ENCODE data around the gene PTMS. TPM values are rescaled to one million over a fixed set of nuclear protein-coding genes. Genes with fewer than 3 reads are reported as not detected.

Gene PTMS
- total RNA-seq, 2 experiments from 2014 or later: 7.8 to 9.8 TPM

GRCh38 chr12:6724409-6724797, 41.8 kb upstream of the PTMS start:
- peak overlapping the region; percentile 72; the same call in 1 of the 2 replicates for H2AFZ ChIP-seq (ENCODE audit: low read length)
- CTCF ChIA-PET (ENCODE audit: unreplicated experiment): interaction anchor here (0.6 to 1.4 kb wide), 6 partner anchors 18 to 142 kb away, joined by 3 to 9 read pairs (median 3); partner anchors contain the start of gene PTMS
- peaks cover 11% of the 10 kb centered on the region; the same call in 1 of the 2 replicates for H3K79me2 ChIP-seq (ENCODE audit: insufficient read depth, low read depth, low read length)
- H3K4me3 ChIP-seq (ENCODE audit: low read depth, low read length, poor library complexity, severe bottlenecking): peak overlapping the region; percentile 76
- H3K27ac ChIP-seq (ENCODE audit: low read depth, low read length, poor library complexity, severe bottlenecking): peak overlapping the region; percentile 77
- peak; percentile 75 for DNase-seq (ENCODE audit: low spot score)
- TF ChIP-seq CTCF (conservative IDR thresholded peaks at IDR 0.05; ENCODE audit: low read length): no peak
- no peak for TF ChIP-seq EZH2phosphoT487 (IDR thresholded peaks at IDR 0.05; ENCODE audit: borderline replicate concordance, low read depth, low read length)
- peak overlapping the region; percentile 90 for H3K4me2 ChIP-seq (ENCODE audit: low read length)
- H3K4me1 ChIP-seq (ENCODE audit: insufficient read depth, low read length, poor library complexity, severe bottlenecking): peaks cover 50% of the 10 kb centered on the region
- no peaks in the 10 kb centered on the region for H4K20me1 ChIP-seq (ENCODE audit: insufficient read depth, low read length)
- POLR2A ChIA-PET: interaction anchor here (0.6 to 3.3 kb wide), 24 partner anchors 9 to 230 kb away, joined by 3 to 16 read pairs (median 4); partner anchors contain the start of genes CDCA3, GNB3, MLF2 and SPSB2
- H3K36me3 ChIP-seq (ENCODE audit: insufficient read depth, low read length): peaks cover 16% of the 10 kb centered on the region
- no peaks in the 10 kb centered on the region for H3K9me2 ChIP-seq (ENCODE audit: insufficient read depth, low read length)
- H3K9me3 ChIP-seq (ENCODE audit: low read length): no peaks in the 10 kb centered on the region
- intact Hi-C loops (cut with micrococcal nuclease; ENCODE audit: unreplicated experiment): loop anchor here (1.0 kb wide), 4 partner anchors 27 to 61 kb away; partner anchors contain the start of genes ING4, MLF2 and ZNF384
- no TSS peak for BruUV-seq (replicated peaks)

- H3K4me1 ChIP-seq (ENCODE audit: insufficient read depth, low read length, poor library complexity, severe bottlenecking): peaks cover 48% of the 10 kb centered on the region
- no peak for TF ChIP-seq CTCF (conservative IDR thresholded peaks at IDR 0.05; ENCODE audit: low read length)
- no peak for TF ChIP-seq EZH2phosphoT487 (IDR thresholded peaks at IDR 0.05; ENCODE audit: borderline replicate concordance, low read depth, low read length)
- no peak overlapping the region for H3K4me3 ChIP-seq (ENCODE audit: low read depth, low read length, poor library complexity, severe bottlenecking)
- no TSS peak for BruUV-seq (replicated peaks)
- H3K9me3 ChIP-seq (ENCODE audit: low read length): no peaks in the 10 kb centered on the region
- peaks cover 11% of the 10 kb centered on the region; the same call in 1 of the 2 replicates for H3K79me2 ChIP-seq (ENCODE audit: insufficient read depth, low read depth, low read length)
- CTCF ChIA-PET (ENCODE audit: unreplicated experiment): interaction anchor here (2.0 kb wide), 1 partner anchor 28 kb away, joined by 7 read pairs; the partner anchor contains the start of gene MLF2
- H4K20me1 ChIP-seq (ENCODE audit: insufficient read depth, low read length): no peaks in the 10 kb centered on the region
- no peak overlapping the region for H2AFZ ChIP-seq (ENCODE audit: low read length)
- no peak for DNase-seq (ENCODE audit: low spot score)
- POLR2A ChIA-PET: interaction anchor here (0.9 to 3.3 kb wide), 5 partner anchors 8 to 126 kb away, joined by 3 to 16 read pairs (median 6); partner anchors contain the start of genes CDCA3 and USP5
- H3K27ac ChIP-seq (ENCODE audit: low read depth, low read length, poor library complexity, severe bottlenecking): no peak overlapping the region
- no peaks in the 10 kb centered on the region for H3K9me2 ChIP-seq (ENCODE audit: insufficient read depth, low read length)
- H3K36me3 ChIP-seq (ENCODE audit: insufficient read depth, low read length): peaks cover 25% of the 10 kb centered on the region
- peak overlapping the region; percentile 90 for H3K4me2 ChIP-seq (ENCODE audit: low read length)
- intact Hi-C loops (cut with micrococcal nuclease; ENCODE audit: unreplicated experiment): no loop called here
These were observed 40.8 kb upstream of the PTMS start for GRCh38 chr12:6725350-6725749.

- POLR2A ChIA-PET: interaction anchor here (1.1 kb wide), 1 partner anchor 33 kb away, joined by 3 read pairs; no protein-coding TSS in a partner anchor
- no peak for DNase-seq (ENCODE audit: low spot score)
- peaks cover 40% of the 10 kb centered on the region for H3K36me3 ChIP-seq (ENCODE audit: insufficient read depth, low read length)
- no TSS peak for BruUV-seq (replicated peaks)
- no peaks in the 10 kb centered on the region for H3K9me3 ChIP-seq (ENCODE audit: low read length)
- TF ChIP-seq CTCF (conservative IDR thresholded peaks at IDR 0.05; ENCODE audit: low read length) (no peak), EZH2phosphoT487 (IDR thresholded peaks at IDR 0.05; ENCODE audit: borderline replicate concordance, low read depth, low read length) (no peak)
- no peak overlapping the region for H2AFZ ChIP-seq (ENCODE audit: low read length)
- H4K20me1 ChIP-seq (ENCODE audit: insufficient read depth, low read length): no peaks in the 10 kb centered on the region
- H3K4me1 ChIP-seq (ENCODE audit: insufficient read depth, low read length, poor library complexity, severe bottlenecking): peaks cover 20% of the 10 kb centered on the region
- intact Hi-C loops (cut with micrococcal nuclease; ENCODE audit: unreplicated experiment): no loop called here
- H3K27ac ChIP-seq (ENCODE audit: low read depth, low read length, poor library complexity, severe bottlenecking): no peak overlapping the region
- peaks cover 5% of the 10 kb centered on the region; the same call in 1 of the 2 replicates for H3K79me2 ChIP-seq (ENCODE audit: insufficient read depth, low read depth, low read length)
- H3K9me2 ChIP-seq (ENCODE audit: insufficient read depth, low read length): no peaks in the 10 kb centered on the region
- CTCF ChIA-PET (ENCODE audit: unreplicated experiment): no interaction called here
- H3K4me2 ChIP-seq (ENCODE audit: low read length): no peak overlapping the region
- no peak overlapping the region for H3K4me3 ChIP-seq (ENCODE audit: low read depth, low read length, poor library complexity, severe bottlenecking)
These were observed 37.0 kb upstream of the PTMS start for GRCh38 chr12:6729186-6729585.
